ENCODE measurements around the gene CFAP20DC. TPM values are rescaled to one million over a fixed set of nuclear protein-coding genes. Genes with fewer than 3 reads are reported as not detected.

CFAP20DC gene
- total and polyA plus RNA-seq, 10 of the 15 experiments (the other 5 are each of a cell fraction or from before 2014, with no cell fraction given), result 0.53 to 11.6 (median 2.0) TPM

DNA sequence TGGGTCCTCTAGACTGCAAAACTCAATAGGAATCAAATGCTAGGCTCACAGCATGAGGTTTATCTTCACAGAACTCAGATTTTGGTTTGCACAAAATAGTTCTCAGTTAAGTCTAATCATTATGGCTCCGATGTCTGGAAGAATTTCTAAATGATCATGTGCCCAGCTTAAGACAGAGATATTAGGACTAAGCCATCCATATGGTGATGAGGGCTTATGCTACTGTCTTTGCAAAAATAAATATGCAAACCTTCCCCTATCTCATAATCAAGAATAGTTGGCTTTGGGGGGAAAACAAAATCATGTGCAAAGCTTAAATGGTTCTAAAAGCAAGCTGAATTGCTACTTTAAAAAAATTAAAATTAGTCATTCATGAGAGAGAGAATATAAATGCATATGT is 96.5 kb downstream of the CFAP20DC start:
- WGBS (ENCODE audit: insufficient coverage, insufficient replicate concordance, low lambda C conversion rate, missing lambda C conversion rate), result 33% methylated on average over 1 of the region's 1 CpG
- no TSS peak for BruUV-seq (replicated peaks)
- ChIA-PET RAD21 (ENCODE audit: unreplicated experiment) (interaction anchor here (1.3 to 2.8 kb wide), 7 partner anchors 12 to 129 kb away, joined by 3 to 15 read pairs (median 5); no protein-coding TSS in a partner anchor), CTCF (interaction anchor here (1.1 to 2.0 kb wide), 5 partner anchors 11 to 53 kb away, joined by 3 to 8 read pairs (median 5); no protein-coding TSS in a partner anchor), POLR2A (interaction anchor here (0.8 to 1.6 kb wide), 3 partner anchors 11 to 91 kb away, joined by 3 read pairs; no protein-coding TSS in a partner anchor), SMC1A (ENCODE audit: uncharacterized antibody, unreplicated experiment) (interaction anchor here (0.8 to 5.1 kb wide), 13 partner anchors 9 to 315 kb away, joined by 3 to 18 read pairs (median 4); no protein-coding TSS in a partner anchor)
- ATAC-seq (no peak), FAIRE-seq (no peak), DNase-seq (ENCODE audit: low read depth, low spot score) (no peak)
- Histone ChIP-seq H3K27ac (ENCODE audit: control insufficient read depth, insufficient read depth) (no peak overlapping the region), H4K20me1 (ENCODE audit: control insufficient read depth, insufficient read depth) (no peaks in the 10 kb centered on the region), H3K4me3 (no peak overlapping the region), H3K27me3 (replicated peaks in 1 of 2; ENCODE audit: control insufficient read depth in 2 of 2, insufficient read depth in 2 of 2, low read length in 1 of 2) (no peaks in the 10 kb centered on the region), H3K9ac (ENCODE audit: control insufficient read depth, insufficient read depth, low read length) (no peak overlapping the region), H2AFZ (ENCODE audit: control insufficient read depth, low read depth, low read length) (no peak overlapping the region), H3K9me3 (replicated peaks; ENCODE audit: control insufficient read depth, insufficient read depth, low read length) (no peaks in the 10 kb centered on the region; the same call in 2 of the 3 replicates), H3K36me3 (ENCODE audit: control insufficient read depth in 2 of 2, insufficient read depth in 2 of 2, low read length in 1 of 2) (no peaks in the 10 kb centered on the region), H3K79me2 (ENCODE audit: control insufficient read depth, insufficient read depth, low read length) (no peaks in the 10 kb centered on the region), H3K4me2 (ENCODE audit: control insufficient read depth, insufficient read depth) (no peak overlapping the region), H3K4me1 (ENCODE audit: control insufficient read depth, insufficient read depth, low read length) (no peaks in the 10 kb centered on the region)
- intact Hi-C loops (cut with micrococcal nuclease; ENCODE audit: unreplicated experiment) (loop anchor here (5.0 kb wide), 2 partner anchors 56 to 81 kb away; no protein-coding TSS in a partner anchor), in situ Hi-C loops (cut with MboI) (no loop called here)
- TF ChIP-seq NRF1 (conservative IDR thresholded peaks at IDR 0.05; ENCODE audit: low read depth, low read length) (no peak), CUX1 (IDR thresholded peaks at IDR 0.05; ENCODE audit: insufficient replicate concordance, low read depth, low read length) (no peak), ZBTB33 (IDR thresholded peaks at IDR 0.05) (no peak), PAX8 (IDR thresholded peaks at IDR 0.05) (no peak), ZNF217 (IDR thresholded peaks at IDR 0.05) (no peak), KDM1A (IDR thresholded peaks at IDR 0.05; ENCODE audit: borderline replicate concordance) (no peak), ZNF622 (IDR thresholded peaks at IDR 0.05) (no peak), ASH2L (IDR thresholded peaks at IDR 0.05; ENCODE audit: borderline replicate concordance, low read depth) (no peak), POLR2AphosphoS2 (IDR thresholded peaks at IDR 0.05; ENCODE audit: low read depth, low read length) (no peak), ZNF687 (IDR thresholded peaks at IDR 0.05) (no peak)
